SK-N-SH (cell line): ENCODE measurements around the gene PPP1CA. TPM values are rescaled to one million over a fixed set of nuclear protein-coding genes. Genes with fewer than 3 reads are reported as not detected.

Source experiments
- CTCF ChIA-PET: fragments of 300-600, 350-600 bp; formaldehyde crosslinking; extraction: SDS; loops from one replicate; lab custom pipeline; 2021; lab: Yijun Ruan, JAX
- POLR2A ChIA-PET: fragments of 350-600 bp; sonication (Branson Sonifier 250); formaldehyde crosslinking; extraction: SDS; loops from one replicate; lab custom pipeline; 2020; ENCODE audit warnings: antibody characterized with exemption, inconsistent platforms; lab: Yijun Ruan, JAX
- DNase-seq: peaks from one replicate; pipeline ENCODE4 v3.0.0; 2012
- H2AFZ ChIP-seq: fragments of 200-600 bp; sonication (generic); 2 replicates; pipeline ENCODE4 v1.8.1; 2016; ENCODE audit warnings: antibody characterized with exemption, mild to moderate bottlenecking, low read depth
- H3F3A ChIP-seq: fragments of 200-600 bp; sonication (generic); replicated peaks from 2 replicates; pipeline ENCODE3; 2016; ENCODE audit warnings: antibody characterized with exemption, mild to moderate bottlenecking; ENCODE audit not compliant: insufficient read depth
- H3K27ac ChIP-seq, 2 experiments: fragments of 200-500 bp in 1 of 2; fragments of 200-600 bp in 1 of 2; sonication (Bioruptor generic) in 1 of 2; sonication (generic), shearing (Covaris generic) in 1 of 2; 2 replicates each; pipeline versions ENCODE4 v1.5.1 to v1.6.1; 2014 to 2016; ENCODE audit warnings: low read depth in 2 of 2, inconsistent platforms in 1 of 2, low read length in 1 of 2, mild to moderate bottlenecking in 1 of 2, mixed read lengths in 1 of 2
- H3K27me3 ChIP-seq: fragments of 200-600 bp; sonication (generic), shearing (Covaris generic); 2 replicates; pipeline ENCODE4 v1.6.1; 2016; ENCODE audit warnings: mixed run types; ENCODE audit not compliant: insufficient read depth
- H3K36me3 ChIP-seq, 2 experiments: fragments of 200-500 bp in 1 of 2; fragments of 200-600 bp in 1 of 2; sonication (Bioruptor generic) in 1 of 2; sonication (generic) in 1 of 2; replicated peaks in 1 of 2; 2 replicates each; pipeline versions ENCODE3 to v1.5.1; 2014 to 2016; ENCODE audit warnings: low read length in 1 of 2, mild to moderate bottlenecking in 1 of 2; ENCODE audit not compliant: insufficient read depth in 2 of 2, control insufficient read depth in 1 of 2
- H3K4me1 ChIP-seq, 2 experiments: fragments of 200-500 bp in 1 of 2; fragments of 200-600 bp in 1 of 2; sonication (Bioruptor generic) in 1 of 2; sonication (generic), shearing (Covaris generic) in 1 of 2; 2 replicates each; pipeline versions ENCODE4 v1.5.1 to v1.6.1; 2014 to 2016; ENCODE audit warnings: low read depth in 1 of 2, low read length in 1 of 2, mixed run types in 1 of 2; ENCODE audit not compliant: insufficient read depth in 2 of 2, control insufficient read depth in 1 of 2
- H3K4me2 ChIP-seq: fragments of 200-600 bp; sonication (generic), shearing (Covaris generic); 2 replicates; pipeline ENCODE4 v1.6.1; 2017; ENCODE audit warnings: mixed run types
- H3K4me3 ChIP-seq, 2 experiments: fragments of 200-500 bp in 1 of 2; fragments of 200-600 bp in 1 of 2; sonication (Bioruptor generic) in 1 of 2; sonication (generic), shearing (Covaris generic) in 1 of 2; 2 replicates each; pipeline versions ENCODE4 v1.5.1 to v1.8.1; 2014 to 2016; ENCODE audit warnings: low read depth in 2 of 2, inconsistent platforms in 1 of 2, low read length in 1 of 2, mild to moderate bottlenecking in 1 of 2, mixed read lengths in 1 of 2, moderate library complexity in 1 of 2
- H3K79me2 ChIP-seq: fragments of 200-600 bp; sonication (generic); 2 replicates; pipeline ENCODE4 v1.8.1; 2017; ENCODE audit warnings: mild to moderate bottlenecking; ENCODE audit not compliant: insufficient read depth
- H3K9ac ChIP-seq: fragments of 200-600 bp; sonication (generic); 2 replicates; pipeline ENCODE4 v1.6.1; 2017; ENCODE audit warnings: mixed run types
- H3K9me2 ChIP-seq: fragments of 200-600 bp; sonication (generic); 2 replicates; pipeline ENCODE4 v1.6.1; 2017; ENCODE audit warnings: mixed run types
- H3K9me3 ChIP-seq: fragments of 200-600 bp; sonication (generic); 2 replicates; pipeline ENCODE4 v1.6.1; 2017; ENCODE audit warnings: mixed run types, mild to moderate bottlenecking, moderate library complexity
- H4K20me1 ChIP-seq: fragments of 200-600 bp; sonication (generic); 2 replicates; pipeline ENCODE4 v1.6.1; 2017; ENCODE audit warnings: mild to moderate bottlenecking, mixed run types; ENCODE audit not compliant: insufficient read depth
- ELF1 ChIP-seq: IDR thresholded peaks from 2 replicates; pipeline ENCODE4 v1.4.0; 2012
- EZH2phosphoT487 ChIP-seq: fragments of 200-600 bp; sonication (generic); IDR thresholded peaks from 2 replicates; pipeline ENCODE4 v1.6.1; 2017; ENCODE audit warnings: low read depth, mixed run types, mild to moderate bottlenecking, antibody characterized with exemption, moderate library complexity, borderline replicate concordance
- FOSL2 ChIP-seq: IDR thresholded peaks from 2 replicates; pipeline ENCODE4 v1.4.0; 2012; ENCODE audit warnings: low read depth, mild to moderate bottlenecking, moderate library complexity, borderline replicate concordance
- FOXJ3 ChIP-seq: sonication (generic); formaldehyde crosslinking; IDR thresholded peaks from 2 replicates; pipeline ENCODE4 v1.5.1; 2020; ENCODE audit warnings: mild to moderate bottlenecking, missing genetic modification reagents
- GABPA ChIP-seq: IDR thresholded peaks from 2 replicates; pipeline ENCODE4 v1.4.0; 2012; ENCODE audit warnings: low read depth, mild to moderate bottlenecking
- GATA2 ChIP-seq: sonication (generic); formaldehyde crosslinking; IDR thresholded peaks from 2 replicates; pipeline ENCODE4 v1.5.0; 2020; ENCODE audit warnings: mild to moderate bottlenecking, missing genetic modification reagents
- NFIC ChIP-seq: IDR thresholded peaks from 2 replicates; pipeline ENCODE4 v1.4.0; 2012; ENCODE audit warnings: borderline replicate concordance
- NRF1 ChIP-seq: IDR thresholded peaks from 2 replicates; pipeline ENCODE4 v1.6.1; 2012; ENCODE audit warnings: low read depth, mild to moderate bottlenecking, low read length
- POLR2AphosphoS5 ChIP-seq: IDR thresholded peaks from 2 replicates; pipeline ENCODE4 v1.6.1; 2012; ENCODE audit warnings: low read depth, low read length
- RXRA ChIP-seq: IDR thresholded peaks from 2 replicates; pipeline ENCODE4 v1.4.0; 2012; ENCODE audit warnings: low read depth, mild to moderate bottlenecking, borderline replicate concordance
- WGBS: methylation state at CpG from one replicate; pipeline ENCODE4 v1.1.6; 2017; ENCODE audit warnings: low lambda C conversion rate; 5-methylcytosine and 5-hydroxymethylcytosine counted together
- polyA plus RNA-seq, 3 experiments: library from polyadenylated mRNA; depleted of rRNA; stranded (reverse); fragments of >200 nt; gene quantifications; 2 replicates each; pipeline ENCODE4 v1.2.3, GENCODE V29; 2012
- TF ChIP-seq, protein P1 (sequence below): fragments of 200-600 bp; sonication (generic); IDR thresholded peaks from 2 replicates; pipeline ENCODE4 v1.6.1; 2017; ENCODE audit warnings: antibody characterized with exemption, mild to moderate bottlenecking, moderate library complexity
- TF ChIP-seq, protein P2 (sequence below): IDR thresholded peaks from 2 replicates; pipeline ENCODE4 v1.4.0; 2012; ENCODE audit warnings: low read depth, borderline replicate concordance
- TF ChIP-seq, protein P3 (sequence below): IDR thresholded peaks from 2 replicates; pipeline ENCODE4; 2012
- TF ChIP-seq, protein P4 (sequence below): fragments of 150-350 bp; IDR thresholded peaks from 2 replicates; pipeline ENCODE4 v1.6.1; 2017; ENCODE audit warnings: antibody characterized with exemption, low read length, low read depth, borderline replicate concordance
- TF ChIP-seq, protein P5 (sequence below): IDR thresholded peaks from 2 replicates; pipeline ENCODE4 v1.4.0; 2012; ENCODE audit warnings: low read depth, borderline replicate concordance

The PPP1CA gene
- polyA plus RNA-seq, 1 of the 3 experiments (the other 2 are of a cell fraction) = 261 TPM

DNA sequence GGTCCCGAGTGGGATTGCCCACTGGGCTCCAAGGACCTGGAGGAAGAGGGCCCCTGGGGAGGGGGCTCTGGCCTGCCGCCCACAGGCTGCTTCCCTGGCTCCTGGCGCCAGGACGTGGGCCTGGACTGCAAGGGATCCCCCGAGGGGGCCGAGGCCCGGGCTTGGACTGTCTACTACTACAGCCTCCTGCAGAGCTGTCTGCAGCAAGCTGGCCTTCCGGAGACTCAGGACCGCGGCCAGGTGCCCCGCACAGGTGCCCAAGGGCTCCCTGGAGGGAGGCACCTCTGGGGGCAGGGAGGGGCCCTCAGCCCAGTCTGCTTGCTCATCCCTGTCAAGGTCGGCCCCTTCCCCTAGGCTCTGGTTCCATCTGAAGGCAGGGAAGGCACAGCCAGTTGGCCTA is 15.8 kb upstream of the PPP1CA start:
- Histone ChIP-seq H3K36me3 (no peaks in the 10 kb centered on the region), H3K27me3 (no peaks in the 10 kb centered on the region), H3K4me3 (no peak overlapping the region), H3K9ac (no peak overlapping the region), H3K27ac (no peak overlapping the region), H3F3A (no peaks in the 10 kb centered on the region), H3K9me3 (no peaks in the 10 kb centered on the region), H3K79me2 (no peaks in the 10 kb centered on the region), H3K9me2 (no peaks in the 10 kb centered on the region), H4K20me1 (no peaks in the 10 kb centered on the region), H3K4me1 (peaks cover 8 to 9% of the 10 kb centered on the region in 2 experiments; a peak in 2 of 4 replicates), H2AFZ (no peak overlapping the region), H3K4me2 (no peak overlapping the region)
- no peak for DNase-seq
- 90% methylated on average over 2 of the region's 12 CpGs for WGBS
- TF ChIP-seq EZH2phosphoT487 (no peak), RXRA (no peak), FOSL2 (no peak), FOXJ3 (CRISPR knock-in tag) (no peak), GABPA (no peak), GATA2 (no peak)
- TF ChIP-seq, protein P1, sequence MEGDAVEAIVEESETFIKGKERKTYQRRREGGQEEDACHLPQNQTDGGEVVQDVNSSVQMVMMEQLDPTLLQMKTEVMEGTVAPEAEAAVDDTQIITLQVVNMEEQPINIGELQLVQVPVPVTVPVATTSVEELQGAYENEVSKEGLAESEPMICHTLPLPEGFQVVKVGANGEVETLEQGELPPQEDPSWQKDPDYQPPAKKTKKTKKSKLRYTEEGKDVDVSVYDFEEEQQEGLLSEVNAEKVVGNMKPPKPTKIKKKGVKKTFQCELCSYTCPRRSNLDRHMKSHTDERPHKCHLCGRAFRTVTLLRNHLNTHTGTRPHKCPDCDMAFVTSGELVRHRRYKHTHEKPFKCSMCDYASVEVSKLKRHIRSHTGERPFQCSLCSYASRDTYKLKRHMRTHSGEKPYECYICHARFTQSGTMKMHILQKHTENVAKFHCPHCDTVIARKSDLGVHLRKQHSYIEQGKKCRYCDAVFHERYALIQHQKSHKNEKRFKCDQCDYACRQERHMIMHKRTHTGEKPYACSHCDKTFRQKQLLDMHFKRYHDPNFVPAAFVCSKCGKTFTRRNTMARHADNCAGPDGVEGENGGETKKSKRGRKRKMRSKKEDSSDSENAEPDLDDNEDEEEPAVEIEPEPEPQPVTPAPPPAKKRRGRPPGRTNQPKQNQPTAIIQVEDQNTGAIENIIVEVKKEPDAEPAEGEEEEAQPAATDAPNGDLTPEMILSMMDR = no peak
- TF ChIP-seq, protein P2, sequence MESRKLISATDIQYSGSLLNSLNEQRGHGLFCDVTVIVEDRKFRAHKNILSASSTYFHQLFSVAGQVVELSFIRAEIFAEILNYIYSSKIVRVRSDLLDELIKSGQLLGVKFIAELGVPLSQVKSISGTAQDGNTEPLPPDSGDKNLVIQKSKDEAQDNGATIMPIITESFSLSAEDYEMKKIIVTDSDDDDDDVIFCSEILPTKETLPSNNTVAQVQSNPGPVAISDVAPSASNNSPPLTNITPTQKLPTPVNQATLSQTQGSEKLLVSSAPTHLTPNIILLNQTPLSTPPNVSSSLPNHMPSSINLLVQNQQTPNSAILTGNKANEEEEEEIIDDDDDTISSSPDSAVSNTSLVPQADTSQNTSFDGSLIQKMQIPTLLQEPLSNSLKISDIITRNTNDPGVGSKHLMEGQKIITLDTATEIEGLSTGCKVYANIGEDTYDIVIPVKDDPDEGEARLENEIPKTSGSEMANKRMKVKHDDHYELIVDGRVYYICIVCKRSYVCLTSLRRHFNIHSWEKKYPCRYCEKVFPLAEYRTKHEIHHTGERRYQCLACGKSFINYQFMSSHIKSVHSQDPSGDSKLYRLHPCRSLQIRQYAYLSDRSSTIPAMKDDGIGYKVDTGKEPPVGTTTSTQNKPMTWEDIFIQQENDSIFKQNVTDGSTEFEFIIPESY = no peak
- TF ChIP-seq, protein P3, sequence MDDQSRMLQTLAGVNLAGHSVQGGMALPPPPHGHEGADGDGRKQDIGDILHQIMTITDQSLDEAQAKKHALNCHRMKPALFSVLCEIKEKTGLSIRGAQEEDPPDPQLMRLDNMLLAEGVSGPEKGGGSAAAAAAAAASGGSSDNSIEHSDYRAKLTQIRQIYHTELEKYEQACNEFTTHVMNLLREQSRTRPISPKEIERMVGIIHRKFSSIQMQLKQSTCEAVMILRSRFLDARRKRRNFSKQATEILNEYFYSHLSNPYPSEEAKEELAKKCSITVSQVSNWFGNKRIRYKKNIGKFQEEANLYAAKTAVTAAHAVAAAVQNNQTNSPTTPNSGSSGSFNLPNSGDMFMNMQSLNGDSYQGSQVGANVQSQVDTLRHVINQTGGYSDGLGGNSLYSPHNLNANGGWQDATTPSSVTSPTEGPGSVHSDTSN = no peak
- POLR2A ChIA-PET = no interaction called here
- CTCF ChIA-PET = interaction anchor here (1.7 kb wide), 1 partner anchor 16 kb away, joined by 4 read pairs; the partner anchor contains the start of gene PPP1CA

DNA sequence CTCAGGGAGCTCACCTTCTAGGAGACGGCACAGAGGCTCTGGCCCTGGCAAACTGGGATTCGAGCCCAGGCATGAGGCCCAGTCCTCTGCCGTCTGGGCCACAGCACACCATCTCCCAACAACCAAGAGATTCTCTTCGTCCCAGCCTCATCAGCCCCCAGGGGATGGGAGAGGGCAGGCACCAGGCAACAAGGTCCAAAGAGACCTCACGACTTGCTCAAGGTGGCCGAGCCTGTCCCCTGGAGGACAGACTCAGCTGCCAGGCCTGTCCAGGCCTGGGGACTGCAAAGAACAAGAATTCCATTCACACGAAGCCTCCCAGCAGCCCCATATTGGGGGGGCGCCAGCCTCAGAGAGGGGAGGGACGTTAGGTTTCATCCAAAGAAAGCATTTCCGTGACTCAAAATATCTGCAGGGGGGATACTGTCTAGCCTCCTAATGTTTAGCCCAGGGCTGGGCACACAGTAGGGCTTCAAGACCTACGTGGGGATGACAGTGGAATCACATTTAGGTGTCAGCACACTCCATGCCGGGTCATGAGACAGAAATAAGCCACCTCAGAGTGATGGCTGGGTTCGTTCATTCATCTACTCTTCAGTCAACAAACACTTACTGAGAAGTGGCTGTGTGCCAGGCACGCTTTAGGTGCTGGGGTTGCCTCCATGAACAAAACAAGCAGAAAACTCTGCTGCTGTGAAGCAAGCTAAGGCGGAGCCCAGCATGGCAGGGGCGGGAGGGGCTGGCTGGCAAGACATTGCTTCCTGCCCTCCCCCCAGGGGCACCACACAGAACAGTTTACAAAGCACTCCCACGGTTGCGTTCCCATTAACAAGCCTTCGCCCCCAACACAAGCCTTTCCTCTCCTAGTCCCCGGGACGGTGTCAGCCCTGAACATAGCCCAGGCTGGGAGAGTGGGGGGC is 15.0 kb upstream of the PPP1CA start:
- H3K27me3 ChIP-seq = no peaks in the 10 kb centered on the region
- H3F3A ChIP-seq = no peaks in the 10 kb centered on the region
- H3K79me2 ChIP-seq = no peaks in the 10 kb centered on the region
- H3K4me1 ChIP-seq = peaks cover 8 to 9% of the 10 kb centered on the region in 2 experiments; a peak in 2 of 4 replicates
- DNase-seq = no peak
- ChIA-PET CTCF (interaction anchor here (1.7 kb wide), 1 partner anchor 15 kb away, joined by 4 read pairs; the partner anchor contains the start of gene PPP1CA), POLR2A (no interaction called here)
- H2AFZ ChIP-seq = no peak overlapping the region
- no peak overlapping the region for H3K4me2 ChIP-seq
- H3K4me3 ChIP-seq = no peak overlapping the region
- H3K9me3 ChIP-seq = no peaks in the 10 kb centered on the region
- no peak overlapping the region for H3K27ac ChIP-seq
- no peaks in the 10 kb centered on the region for H3K9me2 ChIP-seq
- no peak overlapping the region for H3K9ac ChIP-seq
- H3K36me3 ChIP-seq = no peaks in the 10 kb centered on the region
- 80% methylated on average over 18 of the region's 21 CpGs for whole genome bisulfite sequencing
- no peaks in the 10 kb centered on the region for H4K20me1 ChIP-seq
- TF ChIP-seq, protein P4, sequence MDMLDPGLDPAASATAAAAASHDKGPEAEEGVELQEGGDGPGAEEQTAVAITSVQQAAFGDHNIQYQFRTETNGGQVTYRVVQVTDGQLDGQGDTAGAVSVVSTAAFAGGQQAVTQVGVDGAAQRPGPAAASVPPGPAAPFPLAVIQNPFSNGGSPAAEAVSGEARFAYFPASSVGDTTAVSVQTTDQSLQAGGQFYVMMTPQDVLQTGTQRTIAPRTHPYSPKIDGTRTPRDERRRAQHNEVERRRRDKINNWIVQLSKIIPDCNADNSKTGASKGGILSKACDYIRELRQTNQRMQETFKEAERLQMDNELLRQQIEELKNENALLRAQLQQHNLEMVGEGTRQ = no peak
- TF ChIP-seq ELF1 (no peak), FOXJ3 (CRISPR knock-in tag) (no peak), POLR2AphosphoS5 (no peak), NRF1 (no peak), RXRA (no peak), NFIC (no peak), GATA2 (no peak)
- TF ChIP-seq, protein P1 = no peak
- TF ChIP-seq, protein P5, sequence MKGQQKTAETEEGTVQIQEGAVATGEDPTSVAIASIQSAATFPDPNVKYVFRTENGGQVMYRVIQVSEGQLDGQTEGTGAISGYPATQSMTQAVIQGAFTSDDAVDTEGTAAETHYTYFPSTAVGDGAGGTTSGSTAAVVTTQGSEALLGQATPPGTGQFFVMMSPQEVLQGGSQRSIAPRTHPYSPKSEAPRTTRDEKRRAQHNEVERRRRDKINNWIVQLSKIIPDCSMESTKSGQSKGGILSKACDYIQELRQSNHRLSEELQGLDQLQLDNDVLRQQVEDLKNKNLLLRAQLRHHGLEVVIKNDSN = no peak
